ENCODE data around the gene SH3RF1. TPM values are rescaled to one million over a fixed set of nuclear protein-coding genes. Genes with fewer than 3 reads are reported as not detected.

The SH3RF1 gene
- total RNA-seq, 1 experiment from 2014 or later: 59.5 TPM

GRCh38 chr4:169236873-169237626, 33.7 kb downstream of the SH3RF1 start (continued):
- no peak for TF ChIP-seq RAD21 (IDR thresholded peaks at IDR 0.05; ENCODE audit: low read depth)

- Histone ChIP-seq H3K9me2 (ENCODE audit: insufficient read depth) (no peaks in the 10 kb centered on the region), H3K27me3 (ENCODE audit: insufficient read depth, low read length) (no peaks in the 10 kb centered on the region), H3K79me2 (ENCODE audit: insufficient read depth, low read length) (peaks cover 99% of the 10 kb centered on the region), H2AFZ (ENCODE audit: low read depth, low read length, poor library complexity, severe bottlenecking) (no peak overlapping the region), H3K27ac (ENCODE audit: low read depth, low read length) (no peak overlapping the region), H3K4me1 (ENCODE audit: control insufficient read depth in 1 of 2, insufficient read depth in 2 of 2, low read length in 2 of 2) (peaks cover 42 to 86% of the 10 kb centered on the region in 2 experiments), H3K4me2 (ENCODE audit: low read length) (no peak overlapping the region), H3K9me3 (ENCODE audit: control insufficient read depth in 1 of 2, insufficient read depth in 1 of 2, low read depth in 1 of 2, low read length in 2 of 2) (no peaks in the 10 kb centered on the region), H3K9ac (ENCODE audit: low read length) (no peak overlapping the region), H3K4me3 (replicated peaks in 1 of 2; ENCODE audit: low read depth in 1 of 2, low read length in 2 of 2) (no peak overlapping the region), H3K36me3 (ENCODE audit: control insufficient read depth in 1 of 2, insufficient read depth in 2 of 2, low read length in 2 of 2) (no peaks in the 10 kb centered on the region), H4K20me1 (ENCODE audit: insufficient read depth) (peaks cover 7% of the 10 kb centered on the region; the same call in 1 of the 2 replicates)
- ATAC-seq (no peak), DNase-seq (ENCODE audit: low read depth, low spot score) (no peak)
- POLR2A ChIA-PET: no interaction called here
- intact Hi-C loops (cut with micrococcal nuclease): no loop called here
- CTCF ChIA-PET: no interaction called here
- RAD21 ChIA-PET (ENCODE audit: low non-redundant PET in 1 of 2, low total read pairs in 2 of 2, uncharacterized antibody in 2 of 2, unreplicated experiment in 2 of 2): no interaction called here
- TF ChIP-seq ZNF274 (IDR thresholded peaks at IDR 0.05; ENCODE audit: low read depth, low read length) (no peak), POLR2AphosphoS5 (IDR thresholded peaks at IDR 0.05; ENCODE audit: low read depth, low read length) (no peak), ZBTB33 (IDR thresholded peaks at IDR 0.05; ENCODE audit: extremely low read depth, insufficient replicate concordance, low read length) (no peak), ELF1 (IDR thresholded peaks at IDR 0.05; ENCODE audit: borderline replicate concordance, low read depth) (no peak), SRF (IDR thresholded peaks at IDR 0.05; ENCODE audit: low read depth) (no peak), RAD21 (IDR thresholded peaks at IDR 0.05; ENCODE audit: low read depth) (no peak), SIN3A (IDR thresholded peaks at IDR 0.05; ENCODE audit: low read depth) (no peak), SP1 (IDR thresholded peaks at IDR 0.05; ENCODE audit: low read depth) (no peak), CBX3 (IDR thresholded peaks at IDR 0.05; ENCODE audit: low read depth) (no peak), POLR2A (IDR thresholded peaks at IDR 0.05; ENCODE audit: borderline replicate concordance, extremely low read depth, insufficient read depth, insufficient read length) (no peak), FOSL1 (IDR thresholded peaks at IDR 0.05; ENCODE audit: low read depth) (no peak), TCF7L2 (IDR thresholded peaks at IDR 0.05; ENCODE audit: borderline replicate concordance, extremely low read depth, insufficient read depth, insufficient read length) (no peak), EZH2 (IDR thresholded peaks at IDR 0.05) (no peak), MAX (IDR thresholded peaks at IDR 0.05) (no peak), YY1 (IDR thresholded peaks at IDR 0.05; ENCODE audit: extremely low read depth, insufficient replicate concordance, low read depth, low read length) (no peak)
- TF ChIP-seq, protein P1, sequence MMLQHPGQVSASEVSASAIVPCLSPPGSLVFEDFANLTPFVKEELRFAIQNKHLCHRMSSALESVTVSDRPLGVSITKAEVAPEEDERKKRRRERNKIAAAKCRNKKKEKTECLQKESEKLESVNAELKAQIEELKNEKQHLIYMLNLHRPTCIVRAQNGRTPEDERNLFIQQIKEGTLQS (IDR thresholded peaks at IDR 0.05): no peak
- no TSS peak for BruUV-seq (replicated peaks)
Observed at GRCh38 chr4:169236078-169236477, 34.7 kb downstream of the SH3RF1 start.
